B cell (primary cell): Measurements from ENCODE around the gene KAZN.

Experiments
- CTCF ChIP-seq: fragments of 200-600 bp; IDR thresholded peaks from one replicate; pipeline ENCODE4 v1.8.0; 2022; ENCODE audit warnings: antibody characterized with exemption, mild to moderate bottlenecking
- EZH2 ChIP-seq: IDR thresholded peaks from 2 replicates; pipeline ENCODE4 v1.6.1; 2012; ENCODE audit warnings: borderline replicate concordance, low read depth, mild to moderate bottlenecking, moderate library complexity, low read length; ENCODE audit not compliant: insufficient read depth, poor library complexity, severe bottlenecking

GRCh38 chr1:14699620-14700019 is 101.1 kb downstream of the KAZN start:
- TF ChIP-seq EZH2 (no peak), CTCF (no peak)
